Erythroblast (primary cell): ENCODE data around the gene ASNSD1.

Experiments
- GATA1 ChIP-seq: IDR thresholded peaks from 2 replicates; pipeline ENCODE4 v1.6.1; 2011; ENCODE audit warnings: low read depth, mild to moderate bottlenecking, control low read depth, low read length, moderate library complexity
- POLR2A ChIP-seq: IDR thresholded peaks from 2 replicates; pipeline ENCODE4 v1.6.1; 2011; ENCODE audit warnings: mild to moderate bottlenecking, low read length

DNA sequence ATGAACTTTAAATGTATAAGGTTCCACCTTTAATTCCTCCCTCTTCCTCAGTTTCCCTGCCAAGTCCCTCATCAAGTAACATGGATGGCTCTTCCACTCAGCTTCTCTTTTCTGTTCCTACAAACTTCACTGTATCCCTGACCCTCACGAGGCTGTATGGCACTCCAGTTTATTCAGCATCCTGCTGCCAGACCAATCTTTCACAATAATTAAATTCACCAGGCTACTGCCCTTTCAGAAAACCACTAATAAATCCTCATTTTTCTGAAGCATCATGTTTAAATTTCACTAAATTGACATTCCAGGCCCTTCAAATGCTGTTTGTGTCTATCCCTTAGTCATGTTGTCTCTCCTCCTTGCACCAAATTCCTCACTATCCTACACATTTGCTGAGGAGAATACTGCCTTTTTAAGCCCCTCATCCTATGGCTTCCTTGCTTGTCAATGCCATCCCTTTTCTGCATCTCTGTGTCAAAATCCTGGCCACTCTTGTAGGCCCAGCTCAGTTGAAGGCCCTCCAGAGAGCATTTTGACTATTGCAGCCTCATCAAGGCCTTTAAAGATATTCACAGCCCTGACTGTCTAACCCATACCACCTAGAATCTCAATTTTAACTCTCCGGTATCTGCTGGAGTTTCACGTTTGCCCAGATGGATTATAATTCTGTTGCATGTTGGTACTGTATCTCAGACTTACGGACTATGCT lies 22.8 kb upstream of the ASNSD1 start:
- TF ChIP-seq POLR2A (no peak), GATA1 (no peak)
